NCI-H1436 treated with DMSO at 0.1 percent for 48 hours (cell line): Measurements from ENCODE around the gene CPA5.
A peak's percentile ranks its signal among the peaks of the same experiment; 100 is the strongest.

Experiments
- DNase-seq: peaks from one replicate; lab custom pipeline; 2025; lab: John Stamatoyannopoulos, UW

The CPA5 gene

GRCh38 chr7:130379532-130379920 lies 34.9 kb downstream of the CPA5 start:
- DNase-seq, result no peak

- DNase-seq, result no peak
These were observed 35.6 kb downstream of the CPA5 start, which contains the start of gene CPA1 for GRCh38 chr7:130379921-130380860. Gene CPA1, plus strand, starts transcription at chr7:130380494. Its CDS starts 27 bp downstream, at chr7:130380521.

GRCh38 chr7:130380861-130381455 lies 36.3 kb downstream of the CPA5 start:
- DNase-seq, result no peak

- DNase-seq, result no peak
These were observed 37.1 kb downstream of the CPA5 start for GRCh38 chr7:130381468-130382312.

- DNase-seq, result no peak
These were observed 38.8 kb downstream of the CPA5 start for GRCh38 chr7:130383187-130383980.

GRCh38 chr7:130384371-130384801 lies 39.8 kb downstream of the CPA5 start:
- DNase-seq, result no peak

GRCh38 chr7:130384841-130385599 lies 40.4 kb downstream of the CPA5 start:
- no peak for DNase-seq

GRCh38 chr7:130385600-130386066 lies 41.0 kb downstream of the CPA5 start:
- DNase-seq, result no peak

GRCh38 chr7:130386876-130387275 lies 42.3 kb downstream of the CPA5 start:
- no peak for DNase-seq

- DNase-seq, result no peak
These were observed 42.7 kb downstream of the CPA5 start for GRCh38 chr7:130387306-130387627.

GRCh38 chr7:130387628-130388403 lies 43.2 kb downstream of the CPA5 start:
- DNase-seq, result no peak

- no peak for DNase-seq
These were observed 44.1 kb downstream of the CPA5 start for GRCh38 chr7:130388671-130389070.

- no peak for DNase-seq
These were observed 45.9 kb downstream of the CPA5 start for GRCh38 chr7:130390486-130390885.

GRCh38 chr7:130393101-130393561 lies 48.5 kb downstream of the CPA5 start:
- DNase-seq, result no peak

GRCh38 chr7:130393841-130394411 lies 49.3 kb downstream of the CPA5 start:
- DNase-seq, result no peak

- peak; percentile 33 for DNase-seq
These were observed 50.0 kb downstream of the CPA5 start for GRCh38 chr7:130394421-130395195.

- DNase-seq, result no peak
These were observed 50.8 kb downstream of the CPA5 start for GRCh38 chr7:130395421-130395820.

- DNase-seq, result no peak
These were observed 51.5 kb downstream of the CPA5 start for GRCh38 chr7:130396109-130396508.
